Liver (tissue), 3 donors: ENCODE results near the gene IGF2.

Source experiments
- EGR1 ChIP-seq, 2 donors: IDR thresholded peaks; 2 replicates each; pipeline ENCODE4 v1.6.1; 2016 to 2018; ENCODE audit warnings: antibody characterized with exemption in 2 of 2, low read depth in 2 of 2
- FOXA1 ChIP-seq: IDR thresholded peaks from 2 replicates; pipeline ENCODE4 v1.6.1; 2016; ENCODE audit warnings: antibody characterized with exemption
- GABPA ChIP-seq, 2 donors: IDR thresholded peaks in 1 of 2; conservative IDR thresholded peaks in 1 of 2; 2 replicates each; pipeline ENCODE4 v1.6.1; 2016; ENCODE audit warnings: antibody characterized with exemption in 2 of 2, mild to moderate bottlenecking in 1 of 2, moderate library complexity in 1 of 2
- HNF4A ChIP-seq, 2 donors: conservative IDR thresholded peaks; 2 replicates each; pipeline ENCODE4 v1.6.1; 2016; ENCODE audit warnings: antibody characterized with exemption in 2 of 2, mild to moderate bottlenecking in 2 of 2
- HNF4G ChIP-seq: IDR thresholded peaks from 2 replicates; pipeline ENCODE4 v1.6.1; 2016; ENCODE audit warnings: antibody characterized with exemption
- JUND ChIP-seq, 2 donors: IDR thresholded peaks; 2 replicates each; pipeline ENCODE4 v1.6.1; 2016; ENCODE audit warnings: antibody characterized with exemption in 2 of 2
- RAD21 ChIP-seq, 2 donors: IDR thresholded peaks; 2 replicates each; pipeline ENCODE4 v1.6.1; 2016; ENCODE audit warnings: antibody characterized with exemption in 2 of 2, mild to moderate bottlenecking in 2 of 2
- SP1 ChIP-seq: IDR thresholded peaks from 2 replicates; pipeline ENCODE4 v1.6.1; 2018; ENCODE audit warnings: antibody characterized with exemption, mild to moderate bottlenecking
- TAF1 ChIP-seq: conservative IDR thresholded peaks from 2 replicates; pipeline ENCODE4 v1.6.1; 2016; ENCODE audit warnings: antibody characterized with exemption, mild to moderate bottlenecking
- YY1 ChIP-seq: IDR thresholded peaks from 2 replicates; pipeline ENCODE4 v1.6.1; 2016; ENCODE audit warnings: antibody characterized with exemption, mild to moderate bottlenecking
- TF ChIP-seq, protein P1 (sequence below): fragments of 150-350 bp; IDR thresholded peaks from 2 replicates; pipeline ENCODE4 v1.5.1; 2017; ENCODE audit warnings: improper control_type of control experiment, low read depth, low read length; ENCODE audit not compliant: missing input control
- TF ChIP-seq, protein P2 (sequence below): IDR thresholded peaks from 2 replicates; pipeline ENCODE4 v1.6.1; 2016; ENCODE audit warnings: antibody characterized with exemption, mild to moderate bottlenecking
- TF ChIP-seq, protein P3 (sequence below): IDR thresholded peaks from 2 replicates; pipeline ENCODE4 v1.6.1; 2016; ENCODE audit warnings: antibody characterized with exemption
- TF ChIP-seq, protein P4 (sequence below): IDR thresholded peaks from 2 replicates; pipeline ENCODE4 v1.6.1; 2016; ENCODE audit warnings: antibody characterized with exemption
- donor health status: healthy.
- donor health status: healthy.

DNA sequence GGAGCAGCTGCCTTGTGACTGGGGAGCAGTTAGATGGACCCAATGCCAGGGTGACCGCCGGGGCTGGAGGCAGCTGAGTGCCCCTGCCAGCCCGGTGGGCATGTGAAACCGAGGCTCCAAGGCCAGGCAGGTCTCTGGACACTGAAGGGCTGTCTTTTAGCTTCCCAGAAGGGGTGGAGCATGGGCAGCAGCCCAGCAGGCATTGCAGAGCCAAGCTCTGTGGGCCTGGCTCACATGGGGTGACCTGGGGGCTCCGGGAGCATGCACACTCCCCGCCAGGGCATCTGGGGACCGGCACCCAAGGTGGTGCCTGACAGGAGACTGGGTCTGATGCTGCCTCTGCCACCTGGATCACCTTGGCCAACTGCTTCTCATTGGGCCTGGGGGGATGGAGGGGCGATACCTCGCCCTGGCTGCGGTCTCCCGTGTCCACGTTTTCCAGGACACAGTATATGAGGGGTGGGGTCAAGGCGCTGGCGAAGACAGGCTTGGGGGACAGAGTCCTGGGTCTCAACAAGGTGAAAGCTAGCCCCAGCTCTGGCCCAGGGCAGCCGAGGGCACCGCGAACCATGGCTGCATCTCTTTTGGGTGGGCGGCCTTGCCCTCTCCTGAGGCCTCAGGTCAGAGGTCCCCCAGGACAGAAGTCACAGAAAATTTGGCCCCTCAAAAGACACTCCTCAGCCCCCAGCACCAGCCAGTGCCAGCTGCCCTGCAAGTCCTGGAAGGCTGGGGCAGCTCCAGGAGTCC is 18.3 kb upstream of the IGF2 start:
- TF ChIP-seq RAD21 (IDR thresholded peaks at IDR 0.05) (no peak), EGR1 (IDR thresholded peaks at IDR 0.05; ENCODE audit: low read depth in 2 of 2) (no peak), TAF1 (no peak), FOXA1 (no peak), HNF4G (no peak), YY1 (peak; percentile 16), JUND (IDR thresholded peaks at IDR 0.05) (no peak), SP1 (no peak), GABPA (IDR thresholded peaks at IDR 0.05 in 1 of 2, conservative IDR thresholded peaks at IDR 0.05 in 1 of 2) (no peak), HNF4A (conservative IDR thresholded peaks at IDR 0.05) (no peak)
- TF ChIP-seq, protein P1, sequence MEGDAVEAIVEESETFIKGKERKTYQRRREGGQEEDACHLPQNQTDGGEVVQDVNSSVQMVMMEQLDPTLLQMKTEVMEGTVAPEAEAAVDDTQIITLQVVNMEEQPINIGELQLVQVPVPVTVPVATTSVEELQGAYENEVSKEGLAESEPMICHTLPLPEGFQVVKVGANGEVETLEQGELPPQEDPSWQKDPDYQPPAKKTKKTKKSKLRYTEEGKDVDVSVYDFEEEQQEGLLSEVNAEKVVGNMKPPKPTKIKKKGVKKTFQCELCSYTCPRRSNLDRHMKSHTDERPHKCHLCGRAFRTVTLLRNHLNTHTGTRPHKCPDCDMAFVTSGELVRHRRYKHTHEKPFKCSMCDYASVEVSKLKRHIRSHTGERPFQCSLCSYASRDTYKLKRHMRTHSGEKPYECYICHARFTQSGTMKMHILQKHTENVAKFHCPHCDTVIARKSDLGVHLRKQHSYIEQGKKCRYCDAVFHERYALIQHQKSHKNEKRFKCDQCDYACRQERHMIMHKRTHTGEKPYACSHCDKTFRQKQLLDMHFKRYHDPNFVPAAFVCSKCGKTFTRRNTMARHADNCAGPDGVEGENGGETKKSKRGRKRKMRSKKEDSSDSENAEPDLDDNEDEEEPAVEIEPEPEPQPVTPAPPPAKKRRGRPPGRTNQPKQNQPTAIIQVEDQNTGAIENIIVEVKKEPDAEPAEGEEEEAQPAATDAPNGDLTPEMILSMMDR, result no peak
- TF ChIP-seq, protein P2, sequence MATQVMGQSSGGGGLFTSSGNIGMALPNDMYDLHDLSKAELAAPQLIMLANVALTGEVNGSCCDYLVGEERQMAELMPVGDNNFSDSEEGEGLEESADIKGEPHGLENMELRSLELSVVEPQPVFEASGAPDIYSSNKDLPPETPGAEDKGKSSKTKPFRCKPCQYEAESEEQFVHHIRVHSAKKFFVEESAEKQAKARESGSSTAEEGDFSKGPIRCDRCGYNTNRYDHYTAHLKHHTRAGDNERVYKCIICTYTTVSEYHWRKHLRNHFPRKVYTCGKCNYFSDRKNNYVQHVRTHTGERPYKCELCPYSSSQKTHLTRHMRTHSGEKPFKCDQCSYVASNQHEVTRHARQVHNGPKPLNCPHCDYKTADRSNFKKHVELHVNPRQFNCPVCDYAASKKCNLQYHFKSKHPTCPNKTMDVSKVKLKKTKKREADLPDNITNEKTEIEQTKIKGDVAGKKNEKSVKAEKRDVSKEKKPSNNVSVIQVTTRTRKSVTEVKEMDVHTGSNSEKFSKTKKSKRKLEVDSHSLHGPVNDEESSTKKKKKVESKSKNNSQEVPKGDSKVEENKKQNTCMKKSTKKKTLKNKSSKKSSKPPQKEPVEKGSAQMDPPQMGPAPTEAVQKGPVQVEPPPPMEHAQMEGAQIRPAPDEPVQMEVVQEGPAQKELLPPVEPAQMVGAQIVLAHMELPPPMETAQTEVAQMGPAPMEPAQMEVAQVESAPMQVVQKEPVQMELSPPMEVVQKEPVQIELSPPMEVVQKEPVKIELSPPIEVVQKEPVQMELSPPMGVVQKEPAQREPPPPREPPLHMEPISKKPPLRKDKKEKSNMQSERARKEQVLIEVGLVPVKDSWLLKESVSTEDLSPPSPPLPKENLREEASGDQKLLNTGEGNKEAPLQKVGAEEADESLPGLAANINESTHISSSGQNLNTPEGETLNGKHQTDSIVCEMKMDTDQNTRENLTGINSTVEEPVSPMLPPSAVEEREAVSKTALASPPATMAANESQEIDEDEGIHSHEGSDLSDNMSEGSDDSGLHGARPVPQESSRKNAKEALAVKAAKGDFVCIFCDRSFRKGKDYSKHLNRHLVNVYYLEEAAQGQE, result no peak
- TF ChIP-seq, protein P3, sequence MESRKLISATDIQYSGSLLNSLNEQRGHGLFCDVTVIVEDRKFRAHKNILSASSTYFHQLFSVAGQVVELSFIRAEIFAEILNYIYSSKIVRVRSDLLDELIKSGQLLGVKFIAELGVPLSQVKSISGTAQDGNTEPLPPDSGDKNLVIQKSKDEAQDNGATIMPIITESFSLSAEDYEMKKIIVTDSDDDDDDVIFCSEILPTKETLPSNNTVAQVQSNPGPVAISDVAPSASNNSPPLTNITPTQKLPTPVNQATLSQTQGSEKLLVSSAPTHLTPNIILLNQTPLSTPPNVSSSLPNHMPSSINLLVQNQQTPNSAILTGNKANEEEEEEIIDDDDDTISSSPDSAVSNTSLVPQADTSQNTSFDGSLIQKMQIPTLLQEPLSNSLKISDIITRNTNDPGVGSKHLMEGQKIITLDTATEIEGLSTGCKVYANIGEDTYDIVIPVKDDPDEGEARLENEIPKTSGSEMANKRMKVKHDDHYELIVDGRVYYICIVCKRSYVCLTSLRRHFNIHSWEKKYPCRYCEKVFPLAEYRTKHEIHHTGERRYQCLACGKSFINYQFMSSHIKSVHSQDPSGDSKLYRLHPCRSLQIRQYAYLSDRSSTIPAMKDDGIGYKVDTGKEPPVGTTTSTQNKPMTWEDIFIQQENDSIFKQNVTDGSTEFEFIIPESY, result no peak
- TF ChIP-seq, protein P4, sequence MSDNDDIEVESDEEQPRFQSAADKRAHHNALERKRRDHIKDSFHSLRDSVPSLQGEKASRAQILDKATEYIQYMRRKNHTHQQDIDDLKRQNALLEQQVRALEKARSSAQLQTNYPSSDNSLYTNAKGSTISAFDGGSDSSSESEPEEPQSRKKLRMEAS, result peak; percentile 43
